HCT116 (cell line): ENCODE data around the gene DUSP16. TPM values are rescaled to one million over a fixed set of nuclear protein-coding genes. Genes with fewer than 3 reads are reported as not detected.

Experiments used
- ATAC-seq: fragments of 200-7000 bp; cut with Tn5 transposase; 2 replicates; pipeline ENCODE4 v1.9.1; 2020; ENCODE audit warnings: mild to moderate bottlenecking, moderate library complexity
- BruUV-seq: library from RNA; stranded (reverse); fragments of 400-500 nt; replicated peaks from 2 replicates; lab custom pipeline; 2021; lab: Mats Ljungman, UMichigan
- CTCF ChIA-PET: fragments of 300-600 bp; sonication (Branson Sonifier 250); formaldehyde crosslinking; loops from one replicate; lab custom pipeline; 2021; ENCODE audit warnings: antibody characterized with exemption; lab: Charles Lee
- POLR2A ChIA-PET: fragments of 300-600, 350-600 bp; sonication (Branson Sonifier 250); formaldehyde crosslinking; loops from one replicate; lab custom pipeline; 2021; ENCODE audit warnings: antibody characterized with exemption; lab: Charles Lee
- RAD21 ChIA-PET, 2 experiments: fragments of 300-600 bp; sonication (Branson Sonifier 250); formaldehyde crosslinking; loops; one replicate each; lab custom pipeline; 2023; ENCODE audit warnings: low total read pairs in 2 of 2; ENCODE audit not compliant: uncharacterized antibody in 2 of 2, unreplicated experiment in 2 of 2, low non-redundant PET in 1 of 2; lab: Charles Lee
- DNase-seq: peaks from one replicate; pipeline ENCODE4 v3.0.0-alpha.2; 2010; ENCODE audit warnings: low read depth, low spot score
- H2AFZ ChIP-seq: fragments of 200-600 bp; shearing (Covaris generic), sonication (generic); 2 replicates; pipeline ENCODE4 v1.6.1; 2017; ENCODE audit warnings: low read depth, mixed run types, mixed read lengths, antibody characterized with exemption, low read length; ENCODE audit not compliant: poor library complexity, severe bottlenecking
- H3K27ac ChIP-seq: 2 replicates; pipeline ENCODE4 v1.5.1; 2012; ENCODE audit warnings: low read depth, low read length
- H3K27me3 ChIP-seq: fragments of 200-600 bp; sonication (generic); 2 replicates; pipeline ENCODE4 v1.6.1; 2016; ENCODE audit warnings: mixed run types, low read length, mixed read lengths; ENCODE audit not compliant: insufficient read depth
- H3K36me3 ChIP-seq, 2 experiments: fragments of 200-500 bp in 1 of 2; fragments of 200-600 bp in 1 of 2; sonication (Bioruptor generic) in 1 of 2; sonication (generic) in 1 of 2; 2 replicates each; pipeline versions ENCODE4 v1.5.1 to v1.6.1; 2014 to 2016; ENCODE audit warnings: low read length in 2 of 2, inconsistent platforms in 1 of 2, mixed read lengths in 1 of 2, mixed run types in 1 of 2; ENCODE audit not compliant: insufficient read depth in 2 of 2, control insufficient read depth in 1 of 2
- H3K4me1 ChIP-seq, 2 experiments: fragments of 200-600 bp in 1 of 2; sonication (generic) in 1 of 2; 2 replicates each; pipeline versions ENCODE4 v1.5.1 to v1.6.1; 2012 to 2017; ENCODE audit warnings: low read length in 2 of 2, inconsistent platforms in 1 of 2, mild to moderate bottlenecking in 1 of 2, mixed read lengths in 1 of 2, mixed run types in 1 of 2, moderate library complexity in 1 of 2; ENCODE audit not compliant: insufficient read depth in 2 of 2, control insufficient read depth in 1 of 2
- H3K4me2 ChIP-seq: fragments of 200-600 bp; sonication (generic); 2 replicates; pipeline ENCODE4 v1.6.1; 2017; ENCODE audit warnings: mixed run types, low read length, mixed read lengths
- H3K4me3 ChIP-seq, 2 experiments: fragments of 200-600 bp in 1 of 2; sonication (generic) in 1 of 2; replicated peaks in 1 of 2; 2 replicates each; pipeline ENCODE4 v1.5.1; 2011 to 2016; ENCODE audit warnings: low read length in 2 of 2, control low read depth in 1 of 2, low read depth in 1 of 2, mild to moderate bottlenecking in 1 of 2, mixed read lengths in 1 of 2, mixed run types in 1 of 2
- H3K79me2 ChIP-seq: fragments of 200-600 bp; sonication (generic); 2 replicates; pipeline ENCODE4 v1.6.1; 2017; ENCODE audit warnings: mild to moderate bottlenecking, mixed run types, low read length, moderate library complexity, mixed read lengths; ENCODE audit not compliant: insufficient read depth
- H3K9ac ChIP-seq: fragments of 200-600 bp; sonication (generic); 2 replicates; pipeline ENCODE4 v1.6.1; 2016; ENCODE audit warnings: low read length, mixed read lengths
- H3K9me2 ChIP-seq: fragments of 200-600 bp; sonication (generic), shearing (Covaris generic); 2 replicates; pipeline ENCODE4 v1.6.1; 2017; ENCODE audit warnings: mixed run types, mild to moderate bottlenecking, moderate library complexity; ENCODE audit not compliant: insufficient read depth
- H3K9me3 ChIP-seq, 2 experiments: fragments of 200-500 bp in 1 of 2; fragments of 200-600 bp in 1 of 2; sonication (Bioruptor generic) in 1 of 2; sonication (generic) in 1 of 2; 2 replicates each; pipeline ENCODE4 v1.6.1; 2014 to 2017; ENCODE audit warnings: low read length in 2 of 2, mixed read lengths in 2 of 2, inconsistent platforms in 1 of 2, low read depth in 1 of 2, mild to moderate bottlenecking in 1 of 2, mixed run types in 1 of 2, moderate library complexity in 1 of 2; ENCODE audit not compliant: control insufficient read depth in 1 of 2, insufficient read depth in 1 of 2
- H4K20me1 ChIP-seq: fragments of 200-600 bp; sonication (generic), shearing (Covaris generic); 2 replicates; pipeline ENCODE4 v1.6.1; 2017; ENCODE audit warnings: mixed run types, mild to moderate bottlenecking, moderate library complexity; ENCODE audit not compliant: insufficient read depth
- EGR1 ChIP-seq: IDR thresholded peaks from 2 replicates; pipeline ENCODE4 v1.6.1; 2012; ENCODE audit warnings: low read depth
- EZH2 ChIP-seq: fragments of 200-600 bp; sonication (generic); IDR thresholded peaks from 2 replicates; pipeline ENCODE4 v1.6.1; 2017; ENCODE audit warnings: antibody characterized with exemption, mixed run types
- FOSL1 ChIP-seq: IDR thresholded peaks from 2 replicates; pipeline ENCODE4 v1.6.1; 2012; ENCODE audit warnings: low read depth
- POLR2AphosphoS5 ChIP-seq: IDR thresholded peaks from 2 replicates; pipeline ENCODE4 v1.6.1; 2011; ENCODE audit warnings: mild to moderate bottlenecking, low read depth, low read length, moderate library complexity
- RAD21 ChIP-seq: IDR thresholded peaks from 2 replicates; pipeline ENCODE4 v1.6.1; 2012; ENCODE audit warnings: low read depth, mild to moderate bottlenecking
- REST ChIP-seq: IDR thresholded peaks from 2 replicates; pipeline ENCODE4 v1.6.1; 2012; ENCODE audit warnings: low read depth
- SP1 ChIP-seq: IDR thresholded peaks from 2 replicates; pipeline ENCODE4 v1.6.1; 2012; ENCODE audit warnings: low read depth
- SRF ChIP-seq: IDR thresholded peaks from 2 replicates; pipeline ENCODE4 v1.6.1; 2012; ENCODE audit warnings: low read depth
- YY1 ChIP-seq: IDR thresholded peaks from 2 replicates; pipeline ENCODE4 v1.6.1; 2011; ENCODE audit warnings: low read length, low read depth, moderate library complexity, mild to moderate bottlenecking; ENCODE audit not compliant: insufficient replicate concordance; ENCODE audit errors: extremely low read depth
- intact Hi-C: fragments of 100-400 bp; cut with micrococcal nuclease; formaldehyde crosslinking; loops from 2 replicates; pipeline ENCODE4 v1.10.0; 2022
- total RNA-seq: library from RNA; stranded (reverse); gene quantifications from one replicate; pipeline ENCODE4 v1.2.1, GENCODE V29; 2021; ENCODE audit not compliant: unreplicated experiment

The DUSP16 gene
- total RNA-seq, 1 experiment from 2014 or later: 13.4 TPM

- no peak overlapping the region for H3K4me3 ChIP-seq
- no peak for TF ChIP-seq YY1
- no peak for TF ChIP-seq SP1
- no peak for TF ChIP-seq REST
- no peak for TF ChIP-seq SRF
- TF ChIP-seq FOSL1: no peak
- no peak for TF ChIP-seq EGR1
- no peak for TF ChIP-seq POLR2AphosphoS5
- TF ChIP-seq RAD21: no peak
- no peak for TF ChIP-seq EZH2
- intact Hi-C loops: no loop called here
- no peaks in the 10 kb centered on the region for H3K9me2 ChIP-seq
- H4K20me1 ChIP-seq: no peaks in the 10 kb centered on the region
- ChIA-PET POLR2A (no interaction called here), RAD21 (no interaction called here), CTCF (no interaction called here)
- ATAC-seq (no peak), DNase-seq (no peak)
- BruUV-seq: no TSS peak
- H3K9me3 ChIP-seq: no peaks in the 10 kb centered on the region
- H2AFZ ChIP-seq: no peak overlapping the region
- no peak overlapping the region for H3K27ac ChIP-seq
- no peak overlapping the region for H3K4me2 ChIP-seq
- no peaks in the 10 kb centered on the region for H3K27me3 ChIP-seq
- no peaks in the 10 kb centered on the region for H3K4me1 ChIP-seq
- H3K9ac ChIP-seq: no peak overlapping the region
- H3K36me3 ChIP-seq: 0 out of 4 replicates have a peak, but pooled peaks cover 0 to 6% of the 10 kb centered on the region in 2 experiments
- H3K79me2 ChIP-seq: no peaks in the 10 kb centered on the region
Observed at GRCh38 chr12:12474931-12475795, 87.5 kb downstream of the DUSP16 start.
